Hematopoietic multipotent progenitor cell treated with erythropoietin and hydrocortisone succinate and interleukin-3 and kit ligand, for 17 days (in vitro differentiated cells): Measurements from ENCODE around the gene MSLN.
A peak's percentile ranks its signal among the peaks of the same experiment; 100 is the strongest.
"Not testable (repeated sequence)": the region's sequence is repeated elsewhere in the genome, so short reads cannot be mapped to it uniquely, and the experiment has no call there.

ENCODE experiments used
- DNase-seq: peaks from one replicate; pipeline ENCODE4 v3.0.0-alpha.2; 2015; ENCODE audit warnings: low spot score

The MSLN gene

GRCh38 chr16:760545-761343, at the start of gene MSLN:
TSS of gene MSLN (plus strand) at chr16:760734. CDS start at chr16:762681, 1,947 bp downstream.
- DNase-seq, result no peak

- no peak for DNase-seq
These were observed 49.5 kb upstream of the MSLN start for GRCh38 chr16:711084-711483.

GRCh38 chr16:711548-712320, 48.8 kb upstream of the MSLN start:
- DNase-seq, result peak; percentile 71

DNA sequence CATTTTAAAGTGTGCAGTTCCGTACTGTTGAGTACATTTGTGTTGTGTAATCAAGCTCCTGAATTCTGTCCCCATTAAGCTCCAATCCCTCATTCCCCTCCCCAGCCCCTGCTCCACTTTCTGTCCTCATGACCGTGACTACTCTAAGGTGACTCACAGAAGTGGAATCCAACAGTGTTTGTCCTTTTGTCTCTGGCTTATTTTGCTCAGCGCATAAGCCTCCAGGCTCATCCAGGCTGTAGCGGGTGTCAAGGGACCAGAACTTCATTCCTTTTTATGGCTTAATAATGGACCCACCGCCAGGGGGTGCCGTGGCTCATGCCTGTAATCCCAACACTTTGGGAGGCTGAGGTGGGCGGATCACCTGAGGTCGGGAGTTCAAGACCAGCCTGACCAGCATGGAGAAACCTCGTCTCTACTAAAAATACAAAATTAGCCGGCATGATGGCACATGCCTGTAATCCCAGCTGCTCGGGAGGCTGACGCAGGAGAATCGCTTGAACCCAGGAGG, 47.7 kb upstream of the MSLN start:
- DNase-seq, result not testable (repeated sequence)

GRCh38 chr16:714079-714478, 46.5 kb upstream of the MSLN start:
- no peak for DNase-seq

- DNase-seq, result peak; percentile 70
These were observed 45.7 kb upstream of the MSLN start, which contains the start of gene METRN for GRCh38 chr16:714558-715476. TSS of gene METRN (plus strand) at chr16:715118. CDS start at chr16:715290, 172 bp downstream.

DNA sequence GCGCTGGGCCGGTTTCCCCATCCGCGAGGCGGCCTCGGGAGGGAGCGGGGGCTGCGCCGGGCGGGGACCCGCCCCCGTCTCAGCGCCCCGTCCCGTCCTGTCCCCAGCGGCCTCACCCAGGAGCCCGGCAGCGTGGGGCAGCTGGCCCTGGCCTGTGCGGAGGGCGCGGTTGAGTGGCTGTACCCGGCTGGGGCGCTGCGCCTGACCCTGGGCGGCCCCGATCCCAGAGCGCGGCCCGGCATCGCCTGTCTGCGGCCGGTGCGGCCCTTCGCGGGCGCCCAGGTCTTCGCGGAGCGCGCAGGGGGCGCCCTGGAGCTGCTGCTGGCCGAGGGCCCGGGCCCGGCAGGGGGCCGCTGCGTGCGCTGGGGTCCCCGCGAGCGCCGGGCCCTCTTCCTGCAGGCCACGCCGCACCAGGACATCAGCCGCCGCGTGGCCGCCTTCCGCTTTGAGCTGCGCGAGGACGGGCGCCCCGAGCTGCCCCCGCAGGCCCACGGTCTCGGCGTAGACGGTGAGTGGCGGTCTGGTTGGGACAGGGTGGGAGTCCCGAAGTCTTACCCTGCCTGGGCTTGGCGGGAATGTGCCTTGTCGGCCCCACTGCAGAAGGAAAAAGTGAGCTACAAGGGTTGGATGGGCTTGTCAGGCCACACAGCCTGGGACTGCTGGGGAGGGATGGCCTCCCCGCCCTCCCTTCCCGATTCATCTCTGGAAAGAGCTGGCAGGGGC, 44.9 kb upstream of the MSLN start:
- DNase-seq, result no peak

DNA sequence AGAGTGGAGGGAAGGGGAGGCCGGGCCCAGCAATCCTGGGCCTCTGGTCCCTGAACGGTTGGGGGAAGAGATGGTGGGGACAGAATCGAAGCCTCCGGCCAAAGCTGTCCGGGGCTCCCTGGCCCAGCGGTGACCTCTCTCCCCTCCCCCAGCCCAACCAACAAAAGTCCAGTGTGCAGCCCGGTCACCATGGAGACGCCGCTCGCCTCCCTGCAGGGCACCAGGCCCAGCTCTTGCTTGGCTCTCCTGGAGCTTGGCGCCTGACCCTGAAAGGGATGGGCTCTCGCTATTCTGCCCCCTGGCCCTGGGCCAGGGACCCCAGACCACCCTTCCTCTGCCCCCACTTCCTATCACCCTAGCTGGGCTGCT, 44.4 kb upstream of the MSLN start:
- no peak for DNase-seq

- no peak for DNase-seq
These were observed 43.7 kb upstream of the MSLN start for GRCh38 chr16:716768-717325.

- DNase-seq, result no peak
These were observed 42.9 kb upstream of the MSLN start for GRCh38 chr16:717450-718245.

DNA sequence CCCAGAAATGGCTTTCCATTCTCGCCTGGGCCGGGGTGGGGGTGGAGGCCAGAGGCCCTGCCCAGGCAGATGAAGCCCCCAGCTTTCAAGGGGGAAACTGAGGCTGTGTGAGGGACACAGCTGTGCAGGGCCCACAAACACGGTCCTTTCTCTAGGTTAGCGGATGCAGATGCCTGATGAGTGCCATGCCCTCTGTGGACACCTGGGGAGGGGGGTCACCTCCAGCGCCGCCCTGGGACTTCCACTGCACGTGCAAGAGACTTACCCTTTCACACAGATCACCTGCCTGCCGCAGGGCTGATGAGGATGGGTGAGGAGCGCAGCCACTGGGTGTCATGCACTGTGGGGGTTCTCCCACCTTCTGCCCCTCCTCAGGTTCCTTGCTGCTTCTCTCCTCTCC, 42.1 kb upstream of the MSLN start:
- DNase-seq, result no peak

GRCh38 chr16:718922-719321, 41.6 kb upstream of the MSLN start:
- no peak for DNase-seq

DNA sequence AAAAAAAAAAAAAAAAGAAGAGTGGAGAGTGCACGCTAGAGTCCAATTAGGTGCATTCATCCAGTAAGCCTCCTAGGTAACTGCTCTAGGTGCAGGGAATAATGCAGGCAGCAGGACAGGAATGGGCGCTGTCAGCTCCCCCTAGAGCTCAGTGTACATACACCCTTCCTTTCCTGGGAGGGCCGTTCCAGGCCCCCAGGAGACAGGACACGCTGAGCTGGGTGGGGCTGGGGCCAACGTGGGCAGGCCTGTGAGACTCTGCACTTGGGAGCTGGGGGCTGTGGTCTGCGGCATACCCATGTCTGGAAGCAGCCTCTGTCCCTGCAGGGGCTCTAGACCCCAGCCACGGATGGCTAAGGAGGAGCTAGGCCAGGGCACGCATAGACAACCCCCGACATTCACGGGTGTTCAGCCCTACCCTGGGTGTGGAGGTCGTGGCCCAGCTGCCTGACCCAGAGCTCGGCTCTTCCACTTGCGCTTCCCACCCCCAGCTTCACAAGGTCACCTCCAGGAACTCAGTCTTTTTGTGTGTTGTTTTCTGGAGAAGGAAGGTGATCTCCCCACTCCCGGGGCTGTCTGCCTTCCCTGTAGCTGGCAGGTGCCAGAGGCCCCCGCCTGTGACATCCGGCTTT, 40.6 kb upstream of the MSLN start:
- no peak for DNase-seq

GRCh38 chr16:720447-720989, 40.0 kb upstream of the MSLN start:
- no peak for DNase-seq

GRCh38 chr16:720990-721764, 39.4 kb upstream of the MSLN start, which contains the start of gene ANTKMT:
TSS of gene ANTKMT (plus strand) at chr16:721146. CDS start at chr16:721275, 129 bp downstream.
- peak; percentile 71 for DNase-seq

GRCh38 chr16:721765-722540, 38.6 kb upstream of the MSLN start:
- DNase-seq, result no peak

GRCh38 chr16:722835-723633, 37.5 kb upstream of the MSLN start:
- DNase-seq, result no peak
